SK-N-SH (cell line): ENCODE measurements around the gene ZNF282. TPM values are rescaled to one million over a fixed set of nuclear protein-coding genes. Genes with fewer than 3 reads are reported as not detected.

Experiments
- CTCF ChIA-PET: fragments of 300-600, 350-600 bp; formaldehyde crosslinking; extraction: SDS; loops from one replicate; lab custom pipeline; 2021; lab: Yijun Ruan, JAX
- POLR2A ChIA-PET: fragments of 350-600 bp; sonication (Branson Sonifier 250); formaldehyde crosslinking; extraction: SDS; loops from one replicate; lab custom pipeline; 2020; ENCODE audit warnings: antibody characterized with exemption, inconsistent platforms; lab: Yijun Ruan, JAX
- DNase-seq: peaks from one replicate; pipeline ENCODE4 v3.0.0; 2012
- H2AFZ ChIP-seq: fragments of 200-600 bp; sonication (generic); 2 replicates; pipeline ENCODE4 v1.8.1; 2016; ENCODE audit warnings: antibody characterized with exemption, mild to moderate bottlenecking, low read depth
- H3F3A ChIP-seq: fragments of 200-600 bp; sonication (generic); replicated peaks from 2 replicates; pipeline ENCODE3; 2016; ENCODE audit warnings: antibody characterized with exemption, mild to moderate bottlenecking; ENCODE audit not compliant: insufficient read depth
- H3K27ac ChIP-seq, 2 experiments: fragments of 200-500 bp in 1 of 2; fragments of 200-600 bp in 1 of 2; sonication (Bioruptor generic) in 1 of 2; sonication (generic), shearing (Covaris generic) in 1 of 2; 2 replicates each; pipeline versions ENCODE4 v1.5.1 to v1.6.1; 2014 to 2016; ENCODE audit warnings: low read depth in 2 of 2, inconsistent platforms in 1 of 2, low read length in 1 of 2, mild to moderate bottlenecking in 1 of 2, mixed read lengths in 1 of 2
- H3K27me3 ChIP-seq: fragments of 200-600 bp; sonication (generic), shearing (Covaris generic); 2 replicates; pipeline ENCODE4 v1.6.1; 2016; ENCODE audit warnings: mixed run types; ENCODE audit not compliant: insufficient read depth
- H3K36me3 ChIP-seq, 2 experiments: fragments of 200-500 bp in 1 of 2; fragments of 200-600 bp in 1 of 2; sonication (Bioruptor generic) in 1 of 2; sonication (generic) in 1 of 2; replicated peaks in 1 of 2; 2 replicates each; pipeline versions ENCODE3 to v1.5.1; 2014 to 2016; ENCODE audit warnings: low read length in 1 of 2, mild to moderate bottlenecking in 1 of 2; ENCODE audit not compliant: insufficient read depth in 2 of 2, control insufficient read depth in 1 of 2
- H3K4me1 ChIP-seq, 2 experiments: fragments of 200-500 bp in 1 of 2; fragments of 200-600 bp in 1 of 2; sonication (Bioruptor generic) in 1 of 2; sonication (generic), shearing (Covaris generic) in 1 of 2; 2 replicates each; pipeline versions ENCODE4 v1.5.1 to v1.6.1; 2014 to 2016; ENCODE audit warnings: low read depth in 1 of 2, low read length in 1 of 2, mixed run types in 1 of 2; ENCODE audit not compliant: insufficient read depth in 2 of 2, control insufficient read depth in 1 of 2
- H3K4me2 ChIP-seq: fragments of 200-600 bp; sonication (generic), shearing (Covaris generic); 2 replicates; pipeline ENCODE4 v1.6.1; 2017; ENCODE audit warnings: mixed run types
- H3K4me3 ChIP-seq, 2 experiments: fragments of 200-500 bp in 1 of 2; fragments of 200-600 bp in 1 of 2; sonication (Bioruptor generic) in 1 of 2; sonication (generic), shearing (Covaris generic) in 1 of 2; 2 replicates each; pipeline versions ENCODE4 v1.5.1 to v1.8.1; 2014 to 2016; ENCODE audit warnings: low read depth in 2 of 2, inconsistent platforms in 1 of 2, low read length in 1 of 2, mild to moderate bottlenecking in 1 of 2, mixed read lengths in 1 of 2, moderate library complexity in 1 of 2
- H3K79me2 ChIP-seq: fragments of 200-600 bp; sonication (generic); 2 replicates; pipeline ENCODE4 v1.8.1; 2017; ENCODE audit warnings: mild to moderate bottlenecking; ENCODE audit not compliant: insufficient read depth
- H3K9ac ChIP-seq: fragments of 200-600 bp; sonication (generic); 2 replicates; pipeline ENCODE4 v1.6.1; 2017; ENCODE audit warnings: mixed run types
- H3K9me2 ChIP-seq: fragments of 200-600 bp; sonication (generic); 2 replicates; pipeline ENCODE4 v1.6.1; 2017; ENCODE audit warnings: mixed run types
- H3K9me3 ChIP-seq: fragments of 200-600 bp; sonication (generic); 2 replicates; pipeline ENCODE4 v1.6.1; 2017; ENCODE audit warnings: mixed run types, mild to moderate bottlenecking, moderate library complexity
- H4K20me1 ChIP-seq: fragments of 200-600 bp; sonication (generic); 2 replicates; pipeline ENCODE4 v1.6.1; 2017; ENCODE audit warnings: mild to moderate bottlenecking, mixed run types; ENCODE audit not compliant: insufficient read depth
- ELF1 ChIP-seq: IDR thresholded peaks from 2 replicates; pipeline ENCODE4 v1.4.0; 2012
- EP300 ChIP-seq, 2 experiments: IDR thresholded peaks; 2 replicates each; pipeline versions ENCODE4 v1.4.0 to v1.6.1; 2012; ENCODE audit warnings: borderline replicate concordance in 1 of 2, low read depth in 1 of 2, low read length in 1 of 2
- FOXM1 ChIP-seq: IDR thresholded peaks from 2 replicates; pipeline ENCODE4 v1.4.0; 2012; ENCODE audit warnings: low read depth, mild to moderate bottlenecking
- GABPA ChIP-seq: IDR thresholded peaks from 2 replicates; pipeline ENCODE4 v1.4.0; 2012; ENCODE audit warnings: low read depth, mild to moderate bottlenecking
- GATA2 ChIP-seq: sonication (generic); formaldehyde crosslinking; IDR thresholded peaks from 2 replicates; pipeline ENCODE4 v1.5.0; 2020; ENCODE audit warnings: mild to moderate bottlenecking, missing genetic modification reagents
- MEF2A ChIP-seq: IDR thresholded peaks from 2 replicates; pipeline ENCODE4 v1.4.0; 2012; ENCODE audit warnings: low read depth, borderline replicate concordance
- MXI1 ChIP-seq: IDR thresholded peaks from 2 replicates; pipeline ENCODE4 v1.6.1; 2012; ENCODE audit warnings: mild to moderate bottlenecking, low read depth, low read length, improper control_type of control experiment
- NFIC ChIP-seq: IDR thresholded peaks from 2 replicates; pipeline ENCODE4 v1.4.0; 2012; ENCODE audit warnings: borderline replicate concordance
- RFX5 ChIP-seq: IDR thresholded peaks from 2 replicates; pipeline ENCODE4 v1.6.1; 2012; ENCODE audit warnings: mild to moderate bottlenecking, improper control_type of control experiment, low read length
- SMC3 ChIP-seq: IDR thresholded peaks from 2 replicates; pipeline ENCODE4 v1.6.1; 2012; ENCODE audit warnings: low read depth, low read length, improper control_type of control experiment
- TAF1 ChIP-seq: IDR thresholded peaks from 2 replicates; pipeline ENCODE4 v1.6.1; 2012; ENCODE audit warnings: low read depth, mild to moderate bottlenecking, low read length, moderate library complexity, borderline replicate concordance
- TCF12 ChIP-seq: IDR thresholded peaks from 2 replicates; pipeline ENCODE4 v1.4.0; 2012
- TEAD4 ChIP-seq: IDR thresholded peaks from 2 replicates; pipeline ENCODE4 v1.4.0; 2012; ENCODE audit warnings: mild to moderate bottlenecking, borderline replicate concordance; ENCODE audit not compliant: insufficient read depth
- YY1 ChIP-seq: IDR thresholded peaks from 2 replicates; pipeline ENCODE4 v1.4.0; 2012; ENCODE audit warnings: low read depth, mild to moderate bottlenecking
- WGBS: methylation state at CpG from one replicate; pipeline ENCODE4 v1.1.6; 2017; ENCODE audit warnings: low lambda C conversion rate; 5-methylcytosine and 5-hydroxymethylcytosine counted together
- polyA plus RNA-seq, 3 experiments: library from polyadenylated mRNA; depleted of rRNA; stranded (reverse); fragments of >200 nt; gene quantifications; 2 replicates each; pipeline ENCODE4 v1.2.3, GENCODE V29; 2012
- TF ChIP-seq, protein P1 (sequence below): fragments of 200-600 bp; sonication (generic); IDR thresholded peaks from 2 replicates; pipeline ENCODE4 v1.6.1; 2017; ENCODE audit warnings: antibody characterized with exemption, mild to moderate bottlenecking, moderate library complexity
- TF ChIP-seq, protein P2 (sequence below): IDR thresholded peaks from 2 replicates; pipeline ENCODE4 v1.4.0; 2012; ENCODE audit warnings: low read depth, borderline replicate concordance
- TF ChIP-seq, protein P3 (sequence below): IDR thresholded peaks from 2 replicates; pipeline ENCODE4 v1.4.0; 2012; ENCODE audit warnings: low read depth

Gene ZNF282
- polyA plus RNA-seq, 1 of the 3 experiments (the other 2 are of a cell fraction): 17.9 TPM

DNA sequence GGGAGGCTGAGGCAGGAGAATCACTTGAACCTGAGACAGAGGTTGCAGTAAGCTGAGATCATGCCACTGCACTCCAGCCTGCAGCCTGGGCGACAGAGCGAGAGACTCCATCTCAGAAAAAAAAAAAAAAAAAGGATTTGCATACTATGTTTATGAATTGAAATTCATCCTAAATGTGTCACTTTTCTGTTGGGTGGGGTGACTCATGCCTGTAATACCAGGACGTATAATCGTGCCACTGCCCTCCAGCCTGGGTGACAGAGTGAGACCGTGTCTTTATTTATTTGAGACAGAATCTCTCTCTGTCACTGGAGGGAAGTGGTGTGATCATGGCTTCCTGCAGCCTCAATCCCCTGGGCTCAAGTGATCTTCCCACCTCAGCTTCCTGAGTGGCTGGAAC is 49.9 kb downstream of the ZNF282 start:
- Histone ChIP-seq H2AFZ (no peak overlapping the region), H3K4me1 (peaks cover 0 to 8% of the 10 kb centered on the region in 2 experiments; a peak in 2 of 4 replicates), H4K20me1 (peaks cover 20% of the 10 kb centered on the region; the same call in 1 of the 2 replicates), H3K4me3 (no peak overlapping the region), H3K9me3 (peaks cover 14% of the 10 kb centered on the region; the same call in 1 of the 2 replicates), H3K4me2 (no peak overlapping the region), H3F3A (no peaks in the 10 kb centered on the region), H3K9me2 (no peaks in the 10 kb centered on the region), H3K27ac (no peak overlapping the region), H3K36me3 (peaks cover 0 to 28% of the 10 kb centered on the region in 2 experiments), H3K9ac (no peak overlapping the region), H3K79me2 (peaks cover 91% of the 10 kb centered on the region), H3K27me3 (no peaks in the 10 kb centered on the region)
- ChIA-PET POLR2A (no interaction called here), CTCF (interaction anchor here (9.4 kb wide), 1 partner anchor 16 kb away, joined by 76 read pairs; the partner anchor contains the start of gene ZNF783)
- no peak for DNase-seq
- 61% methylated on average over 5 of the region's 5 CpGs for WGBS
- TF ChIP-seq GABPA (no peak), TCF12 (no peak), TAF1 (no peak), SMC3 (no peak), EP300 (IDR thresholded peaks at IDR 0.05; ENCODE audit: borderline replicate concordance in 1 of 2, low read depth in 1 of 2, low read length in 1 of 2) (no peak), RFX5 (no peak), FOXM1 (no peak), NFIC (no peak), YY1 (no peak), GATA2 (no peak), ELF1 (no peak), MEF2A (no peak), TEAD4 (no peak), MXI1 (no peak)
- TF ChIP-seq, protein P1, sequence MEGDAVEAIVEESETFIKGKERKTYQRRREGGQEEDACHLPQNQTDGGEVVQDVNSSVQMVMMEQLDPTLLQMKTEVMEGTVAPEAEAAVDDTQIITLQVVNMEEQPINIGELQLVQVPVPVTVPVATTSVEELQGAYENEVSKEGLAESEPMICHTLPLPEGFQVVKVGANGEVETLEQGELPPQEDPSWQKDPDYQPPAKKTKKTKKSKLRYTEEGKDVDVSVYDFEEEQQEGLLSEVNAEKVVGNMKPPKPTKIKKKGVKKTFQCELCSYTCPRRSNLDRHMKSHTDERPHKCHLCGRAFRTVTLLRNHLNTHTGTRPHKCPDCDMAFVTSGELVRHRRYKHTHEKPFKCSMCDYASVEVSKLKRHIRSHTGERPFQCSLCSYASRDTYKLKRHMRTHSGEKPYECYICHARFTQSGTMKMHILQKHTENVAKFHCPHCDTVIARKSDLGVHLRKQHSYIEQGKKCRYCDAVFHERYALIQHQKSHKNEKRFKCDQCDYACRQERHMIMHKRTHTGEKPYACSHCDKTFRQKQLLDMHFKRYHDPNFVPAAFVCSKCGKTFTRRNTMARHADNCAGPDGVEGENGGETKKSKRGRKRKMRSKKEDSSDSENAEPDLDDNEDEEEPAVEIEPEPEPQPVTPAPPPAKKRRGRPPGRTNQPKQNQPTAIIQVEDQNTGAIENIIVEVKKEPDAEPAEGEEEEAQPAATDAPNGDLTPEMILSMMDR: no peak
- TF ChIP-seq, protein P2, sequence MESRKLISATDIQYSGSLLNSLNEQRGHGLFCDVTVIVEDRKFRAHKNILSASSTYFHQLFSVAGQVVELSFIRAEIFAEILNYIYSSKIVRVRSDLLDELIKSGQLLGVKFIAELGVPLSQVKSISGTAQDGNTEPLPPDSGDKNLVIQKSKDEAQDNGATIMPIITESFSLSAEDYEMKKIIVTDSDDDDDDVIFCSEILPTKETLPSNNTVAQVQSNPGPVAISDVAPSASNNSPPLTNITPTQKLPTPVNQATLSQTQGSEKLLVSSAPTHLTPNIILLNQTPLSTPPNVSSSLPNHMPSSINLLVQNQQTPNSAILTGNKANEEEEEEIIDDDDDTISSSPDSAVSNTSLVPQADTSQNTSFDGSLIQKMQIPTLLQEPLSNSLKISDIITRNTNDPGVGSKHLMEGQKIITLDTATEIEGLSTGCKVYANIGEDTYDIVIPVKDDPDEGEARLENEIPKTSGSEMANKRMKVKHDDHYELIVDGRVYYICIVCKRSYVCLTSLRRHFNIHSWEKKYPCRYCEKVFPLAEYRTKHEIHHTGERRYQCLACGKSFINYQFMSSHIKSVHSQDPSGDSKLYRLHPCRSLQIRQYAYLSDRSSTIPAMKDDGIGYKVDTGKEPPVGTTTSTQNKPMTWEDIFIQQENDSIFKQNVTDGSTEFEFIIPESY: no peak
- TF ChIP-seq, protein P3, sequence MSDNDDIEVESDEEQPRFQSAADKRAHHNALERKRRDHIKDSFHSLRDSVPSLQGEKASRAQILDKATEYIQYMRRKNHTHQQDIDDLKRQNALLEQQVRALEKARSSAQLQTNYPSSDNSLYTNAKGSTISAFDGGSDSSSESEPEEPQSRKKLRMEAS: no peak
